ENCODE measurements around the gene BARX2.

DNA sequence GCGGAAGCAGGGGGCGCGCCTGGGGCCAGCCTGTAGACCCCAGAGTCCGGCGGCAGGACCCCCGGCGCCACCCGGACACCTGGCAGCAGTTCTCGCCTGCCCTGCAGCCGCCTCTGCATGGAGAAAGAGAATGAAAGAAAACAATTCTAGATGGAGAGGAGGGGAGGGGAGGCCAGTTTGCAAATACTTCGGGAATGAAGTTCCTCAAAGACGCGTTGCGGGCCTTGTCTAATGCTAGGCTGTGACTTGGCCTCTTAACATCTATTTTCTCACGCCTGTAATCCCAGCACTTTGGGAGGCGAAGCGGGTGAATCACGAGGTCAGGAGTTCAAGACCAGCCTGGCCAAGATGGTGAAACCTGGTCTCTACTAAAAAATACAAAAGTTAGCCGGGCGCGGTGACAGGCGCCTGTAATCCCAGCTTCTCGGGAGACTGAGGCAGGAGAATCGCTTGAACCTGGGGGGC, 2.1 kb upstream of the BARX2 start:
- TF ChIP-seq, protein P1, sequence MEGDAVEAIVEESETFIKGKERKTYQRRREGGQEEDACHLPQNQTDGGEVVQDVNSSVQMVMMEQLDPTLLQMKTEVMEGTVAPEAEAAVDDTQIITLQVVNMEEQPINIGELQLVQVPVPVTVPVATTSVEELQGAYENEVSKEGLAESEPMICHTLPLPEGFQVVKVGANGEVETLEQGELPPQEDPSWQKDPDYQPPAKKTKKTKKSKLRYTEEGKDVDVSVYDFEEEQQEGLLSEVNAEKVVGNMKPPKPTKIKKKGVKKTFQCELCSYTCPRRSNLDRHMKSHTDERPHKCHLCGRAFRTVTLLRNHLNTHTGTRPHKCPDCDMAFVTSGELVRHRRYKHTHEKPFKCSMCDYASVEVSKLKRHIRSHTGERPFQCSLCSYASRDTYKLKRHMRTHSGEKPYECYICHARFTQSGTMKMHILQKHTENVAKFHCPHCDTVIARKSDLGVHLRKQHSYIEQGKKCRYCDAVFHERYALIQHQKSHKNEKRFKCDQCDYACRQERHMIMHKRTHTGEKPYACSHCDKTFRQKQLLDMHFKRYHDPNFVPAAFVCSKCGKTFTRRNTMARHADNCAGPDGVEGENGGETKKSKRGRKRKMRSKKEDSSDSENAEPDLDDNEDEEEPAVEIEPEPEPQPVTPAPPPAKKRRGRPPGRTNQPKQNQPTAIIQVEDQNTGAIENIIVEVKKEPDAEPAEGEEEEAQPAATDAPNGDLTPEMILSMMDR (IDR thresholded peaks at IDR 0.05; ENCODE audit: insufficient read depth, low read length, poor library complexity, severe bottlenecking): no peak
- no peak for TF ChIP-seq EZH2phosphoT487 (conservative IDR thresholded peaks at IDR 0.05; ENCODE audit: low read length)

Data from SU-DHL-6 (cell line).